DND-41 (cell line): ENCODE data around the gene FAM168B.

Source experiments
- ATAC-seq: fragments of 200-7000 bp; cut with Tn5 transposase; 3 replicates; pipeline ENCODE4 v1.9.1; 2021; ENCODE audit warnings: low read depth; ENCODE audit not compliant: insufficient read depth
- DNase-seq: peaks from one replicate; pipeline ENCODE4 v3.0.0-alpha.2; 2020
- H2AFZ ChIP-seq: 2 replicates; pipeline ENCODE4 v1.6.0; 2012; ENCODE audit warnings: low read depth, low read length
- H3K27ac ChIP-seq: 2 replicates; pipeline ENCODE4 v1.5.1; 2012; ENCODE audit warnings: low read length, inconsistent platforms
- H3K27me3 ChIP-seq: fragments of 200-600 bp; sonication (generic); 2 replicates; pipeline ENCODE4 v1.6.0; 2012; ENCODE audit warnings: low read length, mild to moderate bottlenecking, inconsistent platforms; ENCODE audit not compliant: insufficient read depth, poor library complexity
- H3K36me3 ChIP-seq: 2 replicates; pipeline ENCODE4 v1.5.1; 2012; ENCODE audit warnings: low read length, inconsistent platforms; ENCODE audit not compliant: insufficient read depth
- H3K4me1 ChIP-seq: 2 replicates; pipeline ENCODE4 v1.5.1; 2012; ENCODE audit warnings: mild to moderate bottlenecking, low read length; ENCODE audit not compliant: insufficient read depth
- H3K4me2 ChIP-seq: 2 replicates; pipeline ENCODE4 v1.6.0; 2012; ENCODE audit warnings: mild to moderate bottlenecking, moderate library complexity, low read length, inconsistent platforms; ENCODE audit not compliant: insufficient read depth
- H3K4me3 ChIP-seq, 2 experiments: fragments of 200-600 bp in 1 of 2; shearing (Covaris generic) in 1 of 2; 2 replicates each; pipeline ENCODE4 v1.5.1; 2012 to 2016; ENCODE audit warnings: inconsistent platforms in 2 of 2, low read length in 2 of 2, mild to moderate bottlenecking in 2 of 2, low read depth in 1 of 2, moderate library complexity in 1 of 2
- H3K79me2 ChIP-seq: 2 replicates; pipeline ENCODE4 v1.6.0; 2012; ENCODE audit warnings: low read length, inconsistent platforms; ENCODE audit not compliant: insufficient read depth
- H3K9ac ChIP-seq: 2 replicates; pipeline ENCODE4 v1.6.0; 2012; ENCODE audit warnings: low read depth, mild to moderate bottlenecking, inconsistent platforms, low read length, moderate library complexity
- H3K9me3 ChIP-seq: 2 replicates; pipeline ENCODE4 v1.5.1; 2012; ENCODE audit warnings: low read length, moderate library complexity, mild to moderate bottlenecking, inconsistent platforms; ENCODE audit not compliant: insufficient read depth, severe bottlenecking
- H4K20me1 ChIP-seq: 2 replicates; pipeline ENCODE4 v1.6.0; 2012; ENCODE audit warnings: low read length; ENCODE audit not compliant: insufficient read depth
- CTCF ChIP-seq: IDR thresholded peaks from 2 replicates; pipeline ENCODE4 v1.5.1; 2012; ENCODE audit warnings: borderline replicate concordance, low read length, moderate library complexity, mild to moderate bottlenecking; ENCODE audit not compliant: poor library complexity, severe bottlenecking; ENCODE audit errors: extremely low read depth
- EZH2 ChIP-seq: IDR thresholded peaks from 3 replicates; pipeline ENCODE4 v1.6.1; 2012; ENCODE audit warnings: borderline replicate concordance, low read depth, mild to moderate bottlenecking, moderate library complexity, low read length, inconsistent platforms; ENCODE audit not compliant: severe bottlenecking

Gene FAM168B

GRCh38 chr2:131022731-131023130 lies 70.5 kb downstream of the FAM168B start:
- DNase-seq (no peak), ATAC-seq (no peak)
- H4K20me1 ChIP-seq, result no peaks in the 10 kb centered on the region
- no peak overlapping the region for H3K4me2 ChIP-seq
- no peak overlapping the region for H2AFZ ChIP-seq
- no peaks in the 10 kb centered on the region for H3K36me3 ChIP-seq
- no peaks in the 10 kb centered on the region for H3K4me1 ChIP-seq
- no peak overlapping the region for H3K27ac ChIP-seq
- H3K27me3 ChIP-seq, result no peaks in the 10 kb centered on the region
- H3K9me3 ChIP-seq, result no peaks in the 10 kb centered on the region
- no peak overlapping the region for H3K4me3 ChIP-seq
- H3K9ac ChIP-seq, result no peak overlapping the region
- no peak for TF ChIP-seq EZH2
- TF ChIP-seq CTCF, result no peak
- H3K79me2 ChIP-seq, result no peaks in the 10 kb centered on the region

DNA sequence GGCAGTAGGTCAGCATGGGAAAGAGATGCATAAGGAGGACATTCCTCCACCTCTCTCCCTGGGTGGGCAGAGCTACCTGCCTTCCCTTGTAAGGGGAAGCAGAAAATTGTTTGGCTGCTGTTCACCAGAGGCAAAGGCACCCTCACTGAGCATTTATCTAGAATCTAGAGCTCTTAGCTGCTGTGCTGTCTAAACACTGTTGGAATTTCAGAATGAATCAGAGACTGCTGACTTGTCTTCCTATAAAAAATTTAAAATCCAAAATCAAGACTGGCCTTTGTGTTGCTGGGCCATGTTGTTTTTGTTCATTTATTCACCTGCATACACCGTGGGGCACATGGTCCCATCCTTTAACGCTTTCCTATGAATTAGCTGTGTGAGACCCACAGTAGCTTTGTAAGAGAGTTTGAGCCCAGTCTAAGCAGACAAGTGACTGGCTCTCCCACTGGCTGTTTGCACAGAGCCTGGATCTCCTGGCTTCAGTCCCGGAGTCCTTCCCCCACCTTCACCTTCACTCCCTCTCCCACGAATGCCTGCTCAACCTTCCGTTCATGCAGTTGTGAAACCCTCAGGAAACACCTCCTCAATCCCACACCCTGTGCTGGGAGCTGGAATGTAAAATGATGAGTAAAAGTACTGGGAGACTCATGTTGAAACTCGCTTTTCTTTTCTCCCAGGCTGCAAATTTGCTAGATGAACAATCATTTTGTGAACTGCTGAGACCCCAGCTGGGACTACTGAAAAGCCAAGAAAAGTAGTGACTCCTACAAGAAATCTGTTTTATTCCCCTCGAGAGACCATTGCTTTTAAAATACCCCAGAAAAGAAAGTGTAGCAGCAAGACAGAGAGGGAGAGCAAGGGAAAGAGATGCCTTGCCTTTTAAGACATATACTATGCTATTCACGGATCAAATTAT lies 76.2 kb downstream of the FAM168B start:
- H3K79me2 ChIP-seq, result no peaks in the 10 kb centered on the region
- no peak overlapping the region for H2AFZ ChIP-seq
- no peak overlapping the region for H3K4me2 ChIP-seq
- H3K9me3 ChIP-seq, result no peaks in the 10 kb centered on the region
- no peak overlapping the region for H3K27ac ChIP-seq
- peaks cover 3% of the 10 kb centered on the region for H3K27me3 ChIP-seq
- no peak overlapping the region for H3K9ac ChIP-seq
- H3K4me3 ChIP-seq, result no peak overlapping the region
- no peaks in the 10 kb centered on the region for H4K20me1 ChIP-seq
- TF ChIP-seq EZH2, result no peak
- TF ChIP-seq CTCF, result no peak
- no peak for DNase-seq
- H3K4me1 ChIP-seq, result no peaks in the 10 kb centered on the region
- no peaks in the 10 kb centered on the region for H3K36me3 ChIP-seq
- no peak for ATAC-seq

DNA sequence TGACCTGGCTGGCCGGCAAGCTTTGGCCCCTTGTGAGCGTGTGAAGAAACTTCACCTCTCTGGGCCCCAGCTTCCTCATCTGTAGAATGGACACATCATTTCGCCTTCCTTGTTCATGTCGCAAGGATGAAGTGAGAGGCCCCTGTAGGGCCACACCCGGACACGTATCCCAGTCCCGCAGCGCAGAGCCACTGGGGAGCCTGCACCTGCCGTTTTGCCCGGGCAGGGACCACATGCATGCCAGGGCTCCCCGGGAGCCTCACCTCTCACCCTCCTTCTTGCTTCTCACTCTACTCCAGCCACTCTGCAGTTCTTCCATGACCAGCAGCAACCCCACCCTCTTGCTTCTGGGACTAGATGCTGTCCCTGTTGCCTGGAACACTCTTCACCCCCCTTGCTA lies 77.5 kb downstream of the FAM168B start:
- H3K9ac ChIP-seq, result no peak overlapping the region
- no peak overlapping the region for H3K4me3 ChIP-seq
- no peak overlapping the region for H2AFZ ChIP-seq
- no peak for ATAC-seq
- TF ChIP-seq EZH2 (no peak), CTCF (no peak)
- H3K4me2 ChIP-seq, result no peak overlapping the region
- peaks cover 9% of the 10 kb centered on the region for H3K4me1 ChIP-seq
- H3K27me3 ChIP-seq, result peaks cover 3% of the 10 kb centered on the region
- H3K27ac ChIP-seq, result no peak overlapping the region
- no peak for DNase-seq
- no peaks in the 10 kb centered on the region for H4K20me1 ChIP-seq
- H3K9me3 ChIP-seq, result no peaks in the 10 kb centered on the region
- H3K79me2 ChIP-seq, result no peaks in the 10 kb centered on the region
- no peaks in the 10 kb centered on the region for H3K36me3 ChIP-seq
